Measurements from ENCODE around the gene ZNF106.
A peak's percentile ranks its signal among the peaks of the same experiment; 100 is the strongest.

ZNF106 gene

GRCh38 chr15:42471002-42471401 is 19.9 kb downstream of the ZNF106 start:
- DNase-seq: no peak

- DNase-seq: no peak
Observed at GRCh38 chr15:42465520-42466259, 25.3 kb downstream of the ZNF106 start.

GRCh38 chr15:42461261-42461660 is 29.7 kb downstream of the ZNF106 start:
- DNase-seq: no peak

- no peak for DNase-seq
Observed at GRCh38 chr15:42457445-42458442, 33.2 kb downstream of the ZNF106 start.

- DNase-seq: no peak
Observed at GRCh38 chr15:42456971-42457370, 34.0 kb downstream of the ZNF106 start.

GRCh38 chr15:42456531-42456930 is 34.4 kb downstream of the ZNF106 start:
- no peak for DNase-seq

- DNase-seq: no peak
Observed at GRCh38 chr15:42453826-42454225, 37.1 kb downstream of the ZNF106 start.

- no peak for DNase-seq
Observed at GRCh38 chr15:42450425-42450790, 40.5 kb downstream of the ZNF106 start.

GRCh38 chr15:42449770-42450424 is 41.0 kb downstream of the ZNF106 start:
- no peak for DNase-seq

- DNase-seq: no peak
Observed at GRCh38 chr15:42448281-42448680, 42.7 kb downstream of the ZNF106 start.

- DNase-seq: no peak
Observed at GRCh38 chr15:42447599-42447998, 43.3 kb downstream of the ZNF106 start.

- no peak for DNase-seq
Observed at GRCh38 chr15:42445551-42445950, 45.4 kb downstream of the ZNF106 start.

- DNase-seq: no peak
Observed at GRCh38 chr15:42444415-42445063, 46.4 kb downstream of the ZNF106 start.

- peak; percentile 13 for DNase-seq
Observed at GRCh38 chr15:42427429-42428223, 63.3 kb downstream of the ZNF106 start.

GRCh38 chr15:42421376-42421775 is 69.6 kb downstream of the ZNF106 start:
- no peak for DNase-seq

- DNase-seq: no peak
Observed at GRCh38 chr15:42419369-42419768, 71.6 kb downstream of the ZNF106 start.

GRCh38 chr15:42413920-42414319 is 77.0 kb downstream of the ZNF106 start:
- DNase-seq: no peak

- DNase-seq: no peak
Observed at GRCh38 chr15:42411884-42412283, 79.1 kb downstream of the ZNF106 start.

GRCh38 chr15:42409011-42409410 is 81.9 kb downstream of the ZNF106 start:
- no peak for DNase-seq

GRCh38 chr15:42408178-42408577 is 82.8 kb downstream of the ZNF106 start:
- DNase-seq: no peak

GRCh38 chr15:42405863-42406482 is 85.0 kb downstream of the ZNF106 start:
- no peak for DNase-seq

Measured in NCI-H1694 treated with DMSO at 0.1 percent for 48 hours (cell line).